ENCODE results near the gene MEIS2.

Gene MEIS2

GRCh38 chr15:37016231-37016630 lies 84.1 kb downstream of the MEIS2 start:
- H3K27me3 ChIP-seq (ENCODE audit: insufficient read depth, poor library complexity, severe bottlenecking) = no peaks in the 10 kb centered on the region
- H3K4me3 ChIP-seq (replicated peaks; ENCODE audit: insufficient read depth, low read length) = no peak overlapping the region
- no peak overlapping the region for H3K27ac ChIP-seq (replicated peaks)
- no peak for TF ChIP-seq SPI1 (IDR thresholded peaks at IDR 0.05; ENCODE audit: borderline replicate concordance, low read depth)
- TF ChIP-seq GABPA (IDR thresholded peaks at IDR 0.05; ENCODE audit: low read depth) = no peak
- TF ChIP-seq CTCF (IDR thresholded peaks at IDR 0.05; ENCODE audit: insufficient read depth, low read length) = no peak
- no peak for TF ChIP-seq POLR2AphosphoS5 (IDR thresholded peaks at IDR 0.05; ENCODE audit: low read depth)
- TF ChIP-seq REST (IDR thresholded peaks at IDR 0.05; ENCODE audit: insufficient replicate concordance, low read depth) = no peak
- no peak for DNase-seq (ENCODE audit: low read depth in 1 of 2, low spot score in 1 of 2)

- H3K27ac ChIP-seq (replicated peaks) = no peak overlapping the region
- no peak for DNase-seq (ENCODE audit: low read depth in 1 of 2, low spot score in 1 of 2)
- H3K4me3 ChIP-seq (replicated peaks; ENCODE audit: insufficient read depth, low read length) = no peak overlapping the region
- TF ChIP-seq POLR2AphosphoS5 (IDR thresholded peaks at IDR 0.05; ENCODE audit: low read depth) (no peak), GABPA (IDR thresholded peaks at IDR 0.05; ENCODE audit: low read depth) (no peak), CTCF (IDR thresholded peaks at IDR 0.05; ENCODE audit: insufficient read depth, low read length) (no peak), REST (IDR thresholded peaks at IDR 0.05; ENCODE audit: insufficient replicate concordance, low read depth) (no peak), SPI1 (IDR thresholded peaks at IDR 0.05; ENCODE audit: borderline replicate concordance, low read depth) (no peak)
- no peaks in the 10 kb centered on the region for H3K27me3 ChIP-seq (ENCODE audit: insufficient read depth, poor library complexity, severe bottlenecking)
Measured at GRCh38 chr15:37015451-37015850, 84.9 kb downstream of the MEIS2 start.

GRCh38 chr15:37015035-37015434 lies 85.3 kb downstream of the MEIS2 start:
- no peak for TF ChIP-seq SPI1 (IDR thresholded peaks at IDR 0.05; ENCODE audit: borderline replicate concordance, low read depth)
- no peak for TF ChIP-seq GABPA (IDR thresholded peaks at IDR 0.05; ENCODE audit: low read depth)
- DNase-seq (ENCODE audit: low read depth in 1 of 2, low spot score in 1 of 2) = no peak
- Histone ChIP-seq H3K27ac (replicated peaks) (no peak overlapping the region), H3K27me3 (ENCODE audit: insufficient read depth, poor library complexity, severe bottlenecking) (no peaks in the 10 kb centered on the region), H3K4me3 (replicated peaks; ENCODE audit: insufficient read depth, low read length) (no peak overlapping the region)

- no peak overlapping the region for H3K27ac ChIP-seq (replicated peaks)
Measured at GRCh38 chr15:37014566-37014965, 85.8 kb downstream of the MEIS2 start.

More at GRCh38 chr15:37014566-37014965, 85.8 kb downstream of the MEIS2 start:
- no peaks in the 10 kb centered on the region for H3K27me3 ChIP-seq (ENCODE audit: insufficient read depth, poor library complexity, severe bottlenecking)
- no peak for TF ChIP-seq POLR2AphosphoS5 (IDR thresholded peaks at IDR 0.05; ENCODE audit: low read depth)
- no peak for TF ChIP-seq REST (IDR thresholded peaks at IDR 0.05; ENCODE audit: insufficient replicate concordance, low read depth)
- no peak for TF ChIP-seq GABPA (IDR thresholded peaks at IDR 0.05; ENCODE audit: low read depth)
- no peak for TF ChIP-seq SPI1 (IDR thresholded peaks at IDR 0.05; ENCODE audit: borderline replicate concordance, low read depth)
- no peak for TF ChIP-seq CTCF (IDR thresholded peaks at IDR 0.05; ENCODE audit: insufficient read depth, low read length)
- no peak overlapping the region for H3K4me3 ChIP-seq (replicated peaks; ENCODE audit: insufficient read depth, low read length)
- DNase-seq (ENCODE audit: low read depth in 1 of 2, low spot score in 1 of 2) = no peak
